RWPE2 (cell line): ENCODE data around the gene CHN2.

ENCODE experiments used
- ATAC-seq: fragments of 200-7000 bp; cut with Tn5 transposase; 3 replicates; pipeline ENCODE4 v1.9.1; 2021; ENCODE audit warnings: low read depth
- DNase-seq: peaks from one replicate; pipeline ENCODE4 v3.0.0-alpha.2; 2020; ENCODE audit warnings: low spot score
- H3K27ac ChIP-seq: fragments of 450-650 bp; 2 replicates; pipeline ENCODE4 v1.5.1; 2017; ENCODE audit warnings: mild to moderate bottlenecking; ENCODE audit not compliant: poor library complexity, severe bottlenecking
- H3K27me3 ChIP-seq: fragments of 250-450 bp; sonication (Bioruptor Pico); 2 replicates; pipeline ENCODE4 v1.5.1; 2021; ENCODE audit warnings: mild to moderate bottlenecking, moderate library complexity; ENCODE audit not compliant: insufficient read depth, poor library complexity, severe bottlenecking
- H3K36me3 ChIP-seq: fragments of 250-450 bp; sonication (Bioruptor Pico); 2 replicates; pipeline ENCODE4 v1.5.1; 2020; ENCODE audit warnings: low read depth, mild to moderate bottlenecking, moderate library complexity
- H3K4me1 ChIP-seq: fragments of 250-450 bp; sonication (Bioruptor Pico); 2 replicates; pipeline ENCODE4 v1.5.1; 2021; ENCODE audit warnings: mild to moderate bottlenecking, moderate library complexity; ENCODE audit not compliant: insufficient read depth, poor library complexity, severe bottlenecking
- H3K4me3 ChIP-seq: fragments of 250-450 bp; sonication (Bioruptor Pico); 2 replicates; pipeline ENCODE4 v1.5.1; 2021; ENCODE audit warnings: mild to moderate bottlenecking, moderate library complexity; ENCODE audit not compliant: severe bottlenecking
- H3K9me3 ChIP-seq: fragments of 250-450 bp; sonication (Bioruptor Pico); 2 replicates; pipeline ENCODE4 v1.5.1; 2021; ENCODE audit warnings: mild to moderate bottlenecking, moderate library complexity; ENCODE audit not compliant: severe bottlenecking
- TF ChIP-seq, protein P1 (sequence below): fragments of 450-650 bp; IDR thresholded peaks from one replicate; pipeline ENCODE4 v1.5.1; 2017; ENCODE audit warnings: mild to moderate bottlenecking, moderate library complexity; ENCODE audit not compliant: poor library complexity, severe bottlenecking

CHN2 gene

DNA sequence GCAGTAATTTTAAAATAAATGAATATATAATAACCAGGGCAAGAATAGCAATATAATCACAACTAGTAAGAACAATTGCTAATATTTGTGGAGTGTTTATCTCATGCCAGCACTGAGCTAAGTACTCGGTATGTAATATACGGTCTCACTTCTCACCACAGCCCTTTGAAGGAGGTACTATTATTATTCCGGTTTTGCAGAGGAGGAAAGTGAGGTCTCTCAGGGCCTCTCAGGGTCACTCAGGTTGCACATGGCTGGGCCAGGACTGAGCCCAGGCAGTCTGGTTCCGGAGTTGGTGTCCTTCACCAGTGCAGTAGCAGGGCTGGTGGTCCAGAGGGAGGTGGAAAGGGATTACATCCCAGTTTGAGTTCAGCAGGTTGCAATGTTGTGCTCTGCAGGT, 80.9 kb downstream of the CHN2 start:
- Histone ChIP-seq H3K27ac (no peak overlapping the region), H3K36me3 (no peaks in the 10 kb centered on the region), H3K27me3 (no peaks in the 10 kb centered on the region), H3K9me3 (no peaks in the 10 kb centered on the region), H3K4me3 (no peak overlapping the region), H3K4me1 (peaks cover 6% of the 10 kb centered on the region)
- no peak for ATAC-seq
- no peak for DNase-seq
- TF ChIP-seq, protein P1, sequence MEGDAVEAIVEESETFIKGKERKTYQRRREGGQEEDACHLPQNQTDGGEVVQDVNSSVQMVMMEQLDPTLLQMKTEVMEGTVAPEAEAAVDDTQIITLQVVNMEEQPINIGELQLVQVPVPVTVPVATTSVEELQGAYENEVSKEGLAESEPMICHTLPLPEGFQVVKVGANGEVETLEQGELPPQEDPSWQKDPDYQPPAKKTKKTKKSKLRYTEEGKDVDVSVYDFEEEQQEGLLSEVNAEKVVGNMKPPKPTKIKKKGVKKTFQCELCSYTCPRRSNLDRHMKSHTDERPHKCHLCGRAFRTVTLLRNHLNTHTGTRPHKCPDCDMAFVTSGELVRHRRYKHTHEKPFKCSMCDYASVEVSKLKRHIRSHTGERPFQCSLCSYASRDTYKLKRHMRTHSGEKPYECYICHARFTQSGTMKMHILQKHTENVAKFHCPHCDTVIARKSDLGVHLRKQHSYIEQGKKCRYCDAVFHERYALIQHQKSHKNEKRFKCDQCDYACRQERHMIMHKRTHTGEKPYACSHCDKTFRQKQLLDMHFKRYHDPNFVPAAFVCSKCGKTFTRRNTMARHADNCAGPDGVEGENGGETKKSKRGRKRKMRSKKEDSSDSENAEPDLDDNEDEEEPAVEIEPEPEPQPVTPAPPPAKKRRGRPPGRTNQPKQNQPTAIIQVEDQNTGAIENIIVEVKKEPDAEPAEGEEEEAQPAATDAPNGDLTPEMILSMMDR, result no peak

DNA sequence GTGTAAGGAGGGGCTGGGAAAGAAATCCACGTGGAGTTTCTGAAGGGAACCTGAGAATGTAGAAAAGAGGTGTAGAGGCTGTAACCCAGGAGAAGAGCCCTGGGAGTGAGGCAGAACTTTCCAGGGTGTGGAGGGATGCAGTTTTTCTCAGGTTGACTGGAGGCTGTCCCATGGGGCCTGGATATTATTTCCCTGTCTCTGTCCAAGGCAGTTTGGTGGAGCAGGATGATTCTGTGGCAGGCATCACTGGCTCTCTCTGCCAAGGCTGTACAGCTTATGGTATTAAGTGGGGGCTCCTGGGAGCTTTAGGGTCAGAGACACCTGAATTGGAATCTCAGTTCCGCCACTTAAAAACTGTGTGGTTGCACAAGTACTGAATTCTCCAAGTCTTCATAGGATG, 81.6 kb downstream of the CHN2 start:
- no peaks in the 10 kb centered on the region for H3K9me3 ChIP-seq
- H3K27ac ChIP-seq, result no peak overlapping the region
- no peaks in the 10 kb centered on the region for H3K27me3 ChIP-seq
- H3K36me3 ChIP-seq, result no peaks in the 10 kb centered on the region
- no peak overlapping the region for H3K4me3 ChIP-seq
- TF ChIP-seq, protein P1, result no peak
- H3K4me1 ChIP-seq, result peaks cover 1% of the 10 kb centered on the region
- ATAC-seq (no peak), DNase-seq (no peak)

DNA sequence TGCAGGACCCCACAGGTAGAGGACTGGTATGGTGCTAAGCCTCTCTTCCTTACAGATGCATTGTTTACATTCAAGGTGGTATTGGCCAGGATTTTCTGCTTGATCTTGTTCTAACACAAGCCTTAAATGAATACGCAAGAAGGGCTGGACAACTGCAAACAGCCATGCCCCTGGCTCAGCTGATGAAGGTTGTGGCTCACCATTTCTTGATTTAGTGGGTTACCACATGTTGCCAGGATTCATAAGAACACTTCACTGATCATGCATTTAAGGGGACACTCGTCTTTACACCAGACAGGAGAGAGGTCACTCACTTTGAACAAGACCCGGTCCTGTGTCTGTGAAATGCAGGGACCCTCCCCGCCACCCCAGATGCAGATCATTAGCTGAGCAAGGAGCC, 82.2 kb downstream of the CHN2 start:
- no peaks in the 10 kb centered on the region for H3K36me3 ChIP-seq
- peaks cover 6% of the 10 kb centered on the region for H3K4me1 ChIP-seq
- ATAC-seq (no peak), DNase-seq (no peak)
- TF ChIP-seq, protein P1, result no peak
- no peaks in the 10 kb centered on the region for H3K27me3 ChIP-seq
- no peak overlapping the region for H3K27ac ChIP-seq
- H3K4me3 ChIP-seq, result no peak overlapping the region
- H3K9me3 ChIP-seq, result no peaks in the 10 kb centered on the region

DNA sequence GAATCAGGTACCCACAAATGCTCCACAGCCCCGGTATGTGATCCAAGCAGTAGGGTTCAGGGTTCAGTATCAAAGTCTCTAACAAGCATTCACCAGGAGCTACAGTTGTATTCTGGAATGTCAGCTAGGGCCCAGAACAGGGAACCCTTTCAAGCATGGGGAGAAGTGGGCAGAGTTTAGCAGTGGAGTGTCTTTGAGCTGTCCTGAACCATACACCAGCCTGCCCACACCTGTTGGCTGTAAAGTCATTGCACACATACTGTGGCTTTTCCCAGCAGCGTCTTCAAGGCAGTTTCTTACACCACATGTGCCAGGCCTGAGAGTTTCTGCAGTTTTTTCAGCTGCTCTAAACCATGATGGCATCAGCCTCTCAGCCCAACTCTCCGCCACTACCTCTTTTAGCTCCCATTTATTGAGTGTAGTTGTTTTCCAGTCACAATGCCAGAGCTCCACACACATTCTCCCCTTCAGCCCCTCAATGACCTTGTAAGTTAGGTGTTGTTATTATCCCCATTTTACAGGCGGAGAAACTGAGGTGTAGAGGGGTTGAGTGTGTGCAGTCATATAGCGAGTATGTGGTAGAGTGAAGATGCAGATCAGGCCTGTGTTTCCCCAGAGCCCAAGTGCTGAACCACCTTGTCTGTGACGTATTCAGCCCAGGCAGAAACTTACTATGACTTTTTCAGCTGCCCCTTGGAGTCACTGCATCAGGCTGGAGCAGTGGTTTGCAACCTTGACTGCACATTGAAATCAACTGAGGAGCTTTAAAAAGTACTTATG, 83.1 kb downstream of the CHN2 start:
- H3K36me3 ChIP-seq, result no peaks in the 10 kb centered on the region
- peaks cover 11% of the 10 kb centered on the region for H3K4me1 ChIP-seq
- H3K27ac ChIP-seq, result no peak overlapping the region
- H3K9me3 ChIP-seq, result no peaks in the 10 kb centered on the region
- DNase-seq (no peak), ATAC-seq (no peak)
- H3K4me3 ChIP-seq, result no peak overlapping the region
- no peaks in the 10 kb centered on the region for H3K27me3 ChIP-seq
- TF ChIP-seq, protein P1, result no peak
